Ectodermal cell (in vitro differentiated cells): Measurements from ENCODE around the gene PON3.

Source experiments
- H3K27ac ChIP-seq: 2 replicates; pipeline ENCODE4 v1.7.0; 2013; ENCODE audit warnings: mild to moderate bottlenecking, low read depth, low read length; ENCODE audit not compliant: insufficient read depth, poor library complexity, severe bottlenecking
- H3K27me3 ChIP-seq: 2 replicates; pipeline ENCODE4 v1.7.0; 2013; ENCODE audit warnings: mild to moderate bottlenecking, low read length; ENCODE audit not compliant: insufficient read depth, control insufficient read depth, poor library complexity, severe bottlenecking
- H3K36me3 ChIP-seq: one replicate; pipeline ENCODE4 v1.7.0; 2013; ENCODE audit warnings: low read length; ENCODE audit not compliant: control insufficient read depth, insufficient read depth
- H3K4me1 ChIP-seq: one replicate; pipeline ENCODE4 v1.7.0; 2013; ENCODE audit warnings: low read length; ENCODE audit not compliant: control insufficient read depth, insufficient read depth
- H3K4me3 ChIP-seq: 2 replicates; pipeline ENCODE4 v1.7.0; 2013; ENCODE audit warnings: low read depth, low read length, control low read depth; ENCODE audit not compliant: insufficient read depth
- H3K9me3 ChIP-seq: 2 replicates; pipeline ENCODE4 v1.7.0; 2013; ENCODE audit warnings: mild to moderate bottlenecking, low read length, moderate library complexity; ENCODE audit not compliant: control insufficient read depth
- WGBS, 2 experiments: methylation state at CpG; one replicate each; pipeline ENCODE4 v1.1.7; 2013; ENCODE audit warnings: missing lambda C conversion rate in 2 of 2; 5-methylcytosine and 5-hydroxymethylcytosine counted together

PON3 gene

DNA sequence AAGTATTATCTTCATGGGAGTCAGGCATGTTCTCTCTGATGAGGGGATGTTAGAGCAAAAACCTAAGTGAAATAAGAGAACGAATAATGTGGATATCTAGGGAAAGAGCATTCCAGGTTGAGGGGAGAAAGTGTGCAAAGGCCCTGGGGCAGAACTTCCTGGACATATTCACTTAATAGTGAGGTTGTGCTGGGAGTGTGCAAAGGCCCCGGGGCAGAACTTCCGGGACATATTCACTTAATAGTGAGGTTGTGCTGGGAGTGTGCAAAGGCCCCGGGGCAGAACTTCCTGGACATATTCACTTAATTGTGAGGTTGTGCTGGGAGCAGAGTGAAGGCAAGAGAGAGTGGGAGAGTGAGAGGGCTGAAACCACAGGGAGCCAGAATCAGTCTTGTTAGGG, 83.6 kb downstream of the PON3 start:
- Histone ChIP-seq H3K9me3 (no peaks in the 10 kb centered on the region), H3K36me3 (no peaks in the 10 kb centered on the region)
- WGBS, 2 experiments = 91 to 96% methylated on average over 4 of the region's 4 CpGs

DNA sequence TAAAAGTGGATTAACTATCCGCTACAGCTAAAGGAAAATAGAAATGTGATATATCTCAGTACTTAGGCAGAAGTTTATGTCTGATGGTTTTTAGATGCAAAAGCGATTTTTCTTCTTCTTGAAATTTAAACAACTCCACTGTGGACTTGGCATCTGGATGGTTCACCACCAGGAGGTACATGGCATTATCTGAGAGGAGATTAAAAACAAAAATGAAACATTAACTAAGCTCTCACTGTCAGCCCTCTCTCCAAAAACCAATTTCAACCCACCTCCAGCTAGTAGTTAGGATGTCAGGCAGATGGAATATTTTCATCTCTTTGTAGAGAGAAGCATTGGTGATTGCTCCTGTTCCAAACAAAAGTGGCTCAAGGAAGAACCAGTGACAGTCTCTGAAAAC, 84.8 kb downstream of the PON3 start:
- H3K27ac ChIP-seq = no peak overlapping the region
- 94 to 97% methylated on average over 2 of the region's 2 CpGs for WGBS, 2 experiments
- no peaks in the 10 kb centered on the region for H3K36me3 ChIP-seq
- H3K27me3 ChIP-seq = no peaks in the 10 kb centered on the region
- no peak overlapping the region for H3K4me3 ChIP-seq
- H3K9me3 ChIP-seq = no peaks in the 10 kb centered on the region
- no peaks in the 10 kb centered on the region for H3K4me1 ChIP-seq

More for the DNA sequence above, 83.6 kb downstream of the PON3 start:
- Histone ChIP-seq H3K4me3 (no peak overlapping the region), H3K4me1 (no peaks in the 10 kb centered on the region), H3K27ac (no peak overlapping the region), H3K27me3 (no peaks in the 10 kb centered on the region)

GRCh38 chr7:95309951-95310350, 86.2 kb downstream of the PON3 start:
- Histone ChIP-seq H3K27me3 (no peaks in the 10 kb centered on the region), H3K4me3 (no peak overlapping the region), H3K27ac (no peak overlapping the region), H3K9me3 (no peaks in the 10 kb centered on the region), H3K36me3 (no peaks in the 10 kb centered on the region), H3K4me1 (no peaks in the 10 kb centered on the region)
- WGBS, 2 experiments = 88 to 95% methylated on average over 2 of the region's 2 CpGs
